ENCODE measurements around the gene NOP14.

The NOP14 gene

DNA sequence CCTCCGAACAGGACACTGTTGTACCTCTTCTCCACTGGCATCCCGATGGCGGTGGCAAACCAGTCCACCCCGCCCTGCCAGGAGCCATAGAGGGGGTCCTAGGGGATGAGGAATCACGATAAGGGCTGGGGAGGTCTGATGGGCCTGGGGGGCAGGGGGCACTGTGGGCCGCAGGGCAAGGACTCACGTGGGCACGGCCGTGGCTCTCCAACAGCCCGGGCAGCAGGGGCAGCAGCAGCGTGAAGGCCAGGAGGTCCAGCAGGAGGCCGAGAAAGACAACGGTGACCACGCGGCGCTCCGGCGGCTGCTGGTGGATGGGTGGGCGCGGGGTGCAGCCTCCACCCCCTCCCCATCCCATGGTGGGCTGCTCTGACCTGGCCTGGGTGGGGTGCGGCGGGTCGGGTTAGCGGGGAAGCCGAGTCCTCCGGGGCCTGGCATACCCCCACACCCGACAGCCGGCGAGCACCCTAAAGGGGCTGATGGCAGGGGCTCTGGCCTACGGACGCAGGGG lies 29.6 kb downstream of the NOP14 start:
- Histone ChIP-seq H4K20me1 (ENCODE audit: control insufficient read depth, insufficient read depth, low read depth, low read length) (no peaks in the 10 kb centered on the region), H3F3A (ENCODE audit: control insufficient read depth, insufficient read depth) (peaks cover 22% of the 10 kb centered on the region), H3K36me3 (ENCODE audit: control insufficient read depth, low read length) (peaks cover 63% of the 10 kb centered on the region), H3K4me1 (ENCODE audit: control insufficient read depth, low read length) (peaks cover 59% of the 10 kb centered on the region), H3K4me3 (ENCODE audit: low read length) (peak overlapping the region; percentile 76), H3K9me2 (replicated peaks; ENCODE audit: control insufficient read depth, low read length) (no peaks in the 10 kb centered on the region), H3K79me2 (ENCODE audit: control insufficient read depth, low read length) (peaks cover 36% of the 10 kb centered on the region), H3K27me3 (ENCODE audit: control insufficient read depth, low read length) (no peaks in the 10 kb centered on the region), H3K4me2 (ENCODE audit: low read length) (peak overlapping the region; percentile 84), H3K27ac (ENCODE audit: low read depth, low read length) (no peak overlapping the region), H3K9me3 (ENCODE audit: control insufficient read depth, insufficient read depth, low read length) (no peaks in the 10 kb centered on the region)
- TF ChIP-seq, protein P1, sequence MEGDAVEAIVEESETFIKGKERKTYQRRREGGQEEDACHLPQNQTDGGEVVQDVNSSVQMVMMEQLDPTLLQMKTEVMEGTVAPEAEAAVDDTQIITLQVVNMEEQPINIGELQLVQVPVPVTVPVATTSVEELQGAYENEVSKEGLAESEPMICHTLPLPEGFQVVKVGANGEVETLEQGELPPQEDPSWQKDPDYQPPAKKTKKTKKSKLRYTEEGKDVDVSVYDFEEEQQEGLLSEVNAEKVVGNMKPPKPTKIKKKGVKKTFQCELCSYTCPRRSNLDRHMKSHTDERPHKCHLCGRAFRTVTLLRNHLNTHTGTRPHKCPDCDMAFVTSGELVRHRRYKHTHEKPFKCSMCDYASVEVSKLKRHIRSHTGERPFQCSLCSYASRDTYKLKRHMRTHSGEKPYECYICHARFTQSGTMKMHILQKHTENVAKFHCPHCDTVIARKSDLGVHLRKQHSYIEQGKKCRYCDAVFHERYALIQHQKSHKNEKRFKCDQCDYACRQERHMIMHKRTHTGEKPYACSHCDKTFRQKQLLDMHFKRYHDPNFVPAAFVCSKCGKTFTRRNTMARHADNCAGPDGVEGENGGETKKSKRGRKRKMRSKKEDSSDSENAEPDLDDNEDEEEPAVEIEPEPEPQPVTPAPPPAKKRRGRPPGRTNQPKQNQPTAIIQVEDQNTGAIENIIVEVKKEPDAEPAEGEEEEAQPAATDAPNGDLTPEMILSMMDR (IDR thresholded peaks at IDR 0.05; ENCODE audit: low read depth, low read length, poor library complexity, severe bottlenecking), result no peak
- no peak for TF ChIP-seq EZH2phosphoT487 (IDR thresholded peaks at IDR 0.05; ENCODE audit: borderline replicate concordance, low read length)

DNA sequence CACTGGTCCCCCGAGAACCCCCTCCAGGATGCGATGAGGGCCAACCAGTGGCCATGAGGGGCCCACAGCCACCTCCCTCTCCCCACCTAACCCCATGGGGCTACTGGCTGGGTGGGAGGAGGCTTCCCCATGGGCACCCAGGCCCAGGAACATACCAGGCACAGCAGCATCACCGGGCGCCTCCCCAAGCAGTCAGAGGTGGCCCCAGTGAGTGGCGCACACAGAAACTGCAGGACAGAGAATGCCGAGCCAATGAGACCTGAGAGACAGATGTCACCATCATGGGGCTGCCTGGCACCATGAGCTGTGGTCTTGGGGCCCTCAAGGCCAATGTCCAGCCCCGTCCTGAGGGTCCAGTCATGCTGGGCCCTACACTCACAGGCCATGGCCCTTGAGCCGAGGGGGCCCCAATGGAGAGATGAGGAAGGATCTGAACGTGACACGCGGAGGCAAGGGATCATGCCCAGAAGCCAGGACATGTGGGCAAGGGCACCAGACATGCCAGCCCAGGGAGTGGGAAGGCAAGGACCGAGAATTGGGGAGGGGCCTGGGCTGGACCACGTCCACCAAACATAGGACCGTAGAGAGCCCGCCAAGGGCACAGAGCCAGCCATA lies 30.1 kb downstream of the NOP14 start:
- TF ChIP-seq, protein P1 (IDR thresholded peaks at IDR 0.05; ENCODE audit: low read depth, low read length, poor library complexity, severe bottlenecking), result no peak
- no peak for TF ChIP-seq EZH2phosphoT487 (IDR thresholded peaks at IDR 0.05; ENCODE audit: borderline replicate concordance, low read length)
- H4K20me1 ChIP-seq (ENCODE audit: control insufficient read depth, insufficient read depth, low read depth, low read length), result no peaks in the 10 kb centered on the region
- no peak overlapping the region for H3K27ac ChIP-seq (ENCODE audit: low read depth, low read length)
- peaks cover 18% of the 10 kb centered on the region for H3F3A ChIP-seq (ENCODE audit: control insufficient read depth, insufficient read depth)
- H3K4me2 ChIP-seq (ENCODE audit: low read length), result peak overlapping the region; percentile 84
- H3K9me2 ChIP-seq (replicated peaks; ENCODE audit: control insufficient read depth, low read length), result no peaks in the 10 kb centered on the region
- H3K4me1 ChIP-seq (ENCODE audit: control insufficient read depth, low read length), result peaks cover 57% of the 10 kb centered on the region
- H3K27me3 ChIP-seq (ENCODE audit: control insufficient read depth, low read length), result no peaks in the 10 kb centered on the region
- peaks cover 58% of the 10 kb centered on the region for H3K36me3 ChIP-seq (ENCODE audit: control insufficient read depth, low read length)
- H3K9me3 ChIP-seq (ENCODE audit: control insufficient read depth, insufficient read depth, low read length), result no peaks in the 10 kb centered on the region
- H3K79me2 ChIP-seq (ENCODE audit: control insufficient read depth, low read length), result peaks cover 36% of the 10 kb centered on the region
- H3K4me3 ChIP-seq (ENCODE audit: low read length), result peak overlapping the region; percentile 76

- peaks cover 50% of the 10 kb centered on the region for H3K4me1 ChIP-seq (ENCODE audit: control insufficient read depth, low read length)
These were observed 30.8 kb downstream of the NOP14 start for GRCh38 chr4:2932321-2932950.

More at GRCh38 chr4:2932321-2932950, 30.8 kb downstream of the NOP14 start:
- peaks cover 16% of the 10 kb centered on the region for H3F3A ChIP-seq (ENCODE audit: control insufficient read depth, insufficient read depth)
- H3K27me3 ChIP-seq (ENCODE audit: control insufficient read depth, low read length), result no peaks in the 10 kb centered on the region
- H3K79me2 ChIP-seq (ENCODE audit: control insufficient read depth, low read length), result peaks cover 36% of the 10 kb centered on the region
- peak overlapping the region; percentile 69 for H3K27ac ChIP-seq (ENCODE audit: low read depth, low read length)
- no peaks in the 10 kb centered on the region for H4K20me1 ChIP-seq (ENCODE audit: control insufficient read depth, insufficient read depth, low read depth, low read length)
- peak overlapping the region; percentile 84 for H3K4me2 ChIP-seq (ENCODE audit: low read length)
- H3K9me2 ChIP-seq (replicated peaks; ENCODE audit: control insufficient read depth, low read length), result no peaks in the 10 kb centered on the region
- peak overlapping the region; percentile 76 for H3K4me3 ChIP-seq (ENCODE audit: low read length)
- peaks cover 52% of the 10 kb centered on the region for H3K36me3 ChIP-seq (ENCODE audit: control insufficient read depth, low read length)
- TF ChIP-seq EZH2phosphoT487 (IDR thresholded peaks at IDR 0.05; ENCODE audit: borderline replicate concordance, low read length), result no peak
- TF ChIP-seq, protein P1 (IDR thresholded peaks at IDR 0.05; ENCODE audit: low read depth, low read length, poor library complexity, severe bottlenecking), result no peak
- H3K9me3 ChIP-seq (ENCODE audit: control insufficient read depth, insufficient read depth, low read length), result no peaks in the 10 kb centered on the region
